SU-DHL-6 (cell line): ENCODE results near the gene KL.

Source experiments
- H2AFZ ChIP-seq: fragments of 200-600 bp; sonication (generic); 2 replicates; pipeline ENCODE4 v1.6.1; 2014; ENCODE audit warnings: low read depth, mild to moderate bottlenecking, moderate library complexity, mixed read lengths, antibody characterized with exemption, low read length; ENCODE audit not compliant: severe bottlenecking
- H3F3A ChIP-seq: fragments of 200-600 bp; shearing (Covaris generic); 2 replicates; pipeline ENCODE4 v1.6.0; 2016; ENCODE audit warnings: antibody characterized with exemption, mild to moderate bottlenecking; ENCODE audit not compliant: insufficient read depth
- H3K27ac ChIP-seq: fragments of 200-600 bp; sonication (generic); 2 replicates; pipeline ENCODE4 v1.5.1; 2016; ENCODE audit warnings: low read depth, mild to moderate bottlenecking, low read length, moderate library complexity, mixed read lengths
- H3K27me3 ChIP-seq: fragments of 200-600 bp; sonication (generic), shearing (Covaris generic); 2 replicates; pipeline ENCODE4 v1.6.0; 2014; ENCODE audit warnings: mild to moderate bottlenecking, low read length
- H3K36me3 ChIP-seq: fragments of 200-600 bp; sonication (generic); 2 replicates; pipeline ENCODE4 v1.6.1; 2014; ENCODE audit warnings: mild to moderate bottlenecking, low read length, mixed read lengths
- H3K4me2 ChIP-seq: fragments of 300-600, 200-600 bp; shearing (Covaris generic), sonication (generic); 2 replicates; pipeline ENCODE4 v1.6.0; 2014; ENCODE audit warnings: low read length, low read depth, mild to moderate bottlenecking; ENCODE audit not compliant: poor library complexity, severe bottlenecking
- H3K4me3 ChIP-seq: fragments of 200-600 bp; sonication (generic); 2 replicates; pipeline ENCODE4 v1.5.1; 2014; ENCODE audit warnings: antibody characterized with exemption, low read length, mild to moderate bottlenecking, mixed read lengths; ENCODE audit not compliant: insufficient read depth, poor library complexity, severe bottlenecking
- H3K79me2 ChIP-seq: fragments of 200-600 bp; sonication (generic); 2 replicates; pipeline ENCODE4 v1.6.1; 2014; ENCODE audit warnings: mild to moderate bottlenecking, low read length, moderate library complexity; ENCODE audit not compliant: insufficient read depth
- H3K9ac ChIP-seq: fragments of 200-600 bp; sonication (generic); 2 replicates; pipeline ENCODE4 v1.7.0; 2014; ENCODE audit warnings: mild to moderate bottlenecking, low read length
- H3K9me2 ChIP-seq: fragments of 200-600 bp; sonication (generic); replicated peaks from 2 replicates; pipeline ENCODE4 v1.6.1; 2014; ENCODE audit warnings: low read length; ENCODE audit not compliant: insufficient read depth
- H3K9me3 ChIP-seq: fragments of 200-600 bp; sonication (generic); 2 replicates; pipeline ENCODE4 v1.6.1; 2014; ENCODE audit warnings: low read length, mixed read lengths; ENCODE audit not compliant: insufficient read depth
- H4K20me1 ChIP-seq: fragments of 200-600 bp; sonication (generic); 2 replicates; pipeline ENCODE4 v1.6.1; 2014; ENCODE audit warnings: low read depth, mild to moderate bottlenecking, antibody characterized with exemption, low read length, moderate library complexity, mixed read lengths
- CTCF ChIP-seq: fragments of 200-600 bp; sonication (generic); IDR thresholded peaks from one replicate; pipeline ENCODE4 v1.5.1; 2017; ENCODE audit warnings: antibody characterized with exemption, mild to moderate bottlenecking, low read length, moderate library complexity; ENCODE audit not compliant: insufficient read depth, poor library complexity, severe bottlenecking
- EZH2phosphoT487 ChIP-seq: fragments of 200-600 bp; sonication (generic), shearing (Covaris generic); conservative IDR thresholded peaks from 2 replicates; pipeline ENCODE4 v1.6.1; 2018; ENCODE audit warnings: mild to moderate bottlenecking, antibody characterized with exemption, low read length, moderate library complexity, mixed read lengths

The KL gene

GRCh38 chr13:33105387-33106005 is 89.3 kb downstream of the KL start:
- Histone ChIP-seq H3K4me3 (no peak overlapping the region), H3K36me3 (no peaks in the 10 kb centered on the region), H3F3A (no peaks in the 10 kb centered on the region), H3K79me2 (no peaks in the 10 kb centered on the region), H2AFZ (no peak overlapping the region), H3K9ac (no peak overlapping the region), H4K20me1 (no peaks in the 10 kb centered on the region), H3K9me3 (no peaks in the 10 kb centered on the region), H3K27ac (no peak overlapping the region), H3K9me2 (no peaks in the 10 kb centered on the region), H3K4me2 (no peak overlapping the region), H3K27me3 (no peaks in the 10 kb centered on the region)
- no peak for TF ChIP-seq EZH2phosphoT487
- no peak for TF ChIP-seq CTCF

GRCh38 chr13:33106656-33107360 is 90.6 kb downstream of the KL start:
- Histone ChIP-seq H3K9me2 (no peaks in the 10 kb centered on the region), H3K9me3 (no peaks in the 10 kb centered on the region), H3K27ac (no peak overlapping the region), H3K4me2 (no peak overlapping the region), H4K20me1 (no peaks in the 10 kb centered on the region), H3K79me2 (no peaks in the 10 kb centered on the region), H3K27me3 (no peaks in the 10 kb centered on the region), H3F3A (0 out of 2 replicates have a peak, but pooled peaks cover 4% of the 10 kb centered on the region), H3K36me3 (no peaks in the 10 kb centered on the region), H3K9ac (no peak overlapping the region), H3K4me3 (no peak overlapping the region), H2AFZ (no peak overlapping the region)
- no peak for TF ChIP-seq EZH2phosphoT487
- TF ChIP-seq CTCF: no peak

GRCh38 chr13:33107361-33107760 is 91.1 kb downstream of the KL start:
- Histone ChIP-seq H3K36me3 (no peaks in the 10 kb centered on the region), H3K4me2 (no peak overlapping the region), H3K4me3 (no peak overlapping the region), H3F3A (0 out of 2 replicates have a peak, but pooled peaks cover 4% of the 10 kb centered on the region), H3K79me2 (no peaks in the 10 kb centered on the region), H3K9me2 (no peaks in the 10 kb centered on the region), H4K20me1 (no peaks in the 10 kb centered on the region), H3K9me3 (no peaks in the 10 kb centered on the region), H3K27ac (no peak overlapping the region), H2AFZ (no peak overlapping the region), H3K27me3 (no peaks in the 10 kb centered on the region), H3K9ac (no peak overlapping the region)
- TF ChIP-seq CTCF (no peak), EZH2phosphoT487 (no peak)
